ENCODE measurements around the gene GSK3A.

The GSK3A gene

DNA sequence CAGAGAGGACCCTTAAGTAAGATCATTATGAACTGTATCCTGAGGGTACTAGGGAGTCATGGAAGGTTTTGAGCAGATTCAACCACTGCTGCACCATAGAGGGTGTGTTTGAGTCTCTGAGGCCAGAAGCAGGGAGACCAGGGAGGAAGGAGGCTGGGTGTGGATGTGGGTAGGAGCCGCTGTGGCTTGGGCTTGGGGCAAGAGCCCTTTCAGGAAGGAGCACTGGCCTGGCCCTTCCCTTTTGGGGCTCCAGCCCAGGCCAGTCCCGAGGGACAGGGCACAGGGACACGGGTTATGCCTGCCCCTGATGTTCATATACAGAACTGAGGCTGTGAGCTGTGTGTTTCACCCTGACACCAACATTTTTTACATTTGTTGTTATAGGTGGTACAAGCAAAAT lies 33.9 kb upstream of the GSK3A start:
- TF ChIP-seq CTCF (IDR thresholded peaks at IDR 0.05; ENCODE audit: low read depth, low read length, missing control alignments) = no peak
- no peak overlapping the region for H3K4me3 ChIP-seq (replicated peaks; ENCODE audit: low read depth, low read length)
- no peak for DNase-seq (ENCODE audit: extremely low read depth, low read depth)

GRCh38 chr19:42275517-42275916 lies 33.1 kb upstream of the GSK3A start:
- no peak for TF ChIP-seq CTCF (IDR thresholded peaks at IDR 0.05; ENCODE audit: low read depth, low read length, missing control alignments)
- H3K4me3 ChIP-seq (replicated peaks; ENCODE audit: low read depth, low read length) = no peak overlapping the region
- DNase-seq (ENCODE audit: extremely low read depth, low read depth) = no peak

- no peak overlapping the region for H3K4me3 ChIP-seq (replicated peaks; ENCODE audit: low read depth, low read length)
- no peak for TF ChIP-seq CTCF (IDR thresholded peaks at IDR 0.05; ENCODE audit: low read depth, low read length, missing control alignments)
- no peak for DNase-seq (ENCODE audit: extremely low read depth, low read depth)
Observed at GRCh38 chr19:42275103-42275502, 32.7 kb upstream of the GSK3A start.

DNA sequence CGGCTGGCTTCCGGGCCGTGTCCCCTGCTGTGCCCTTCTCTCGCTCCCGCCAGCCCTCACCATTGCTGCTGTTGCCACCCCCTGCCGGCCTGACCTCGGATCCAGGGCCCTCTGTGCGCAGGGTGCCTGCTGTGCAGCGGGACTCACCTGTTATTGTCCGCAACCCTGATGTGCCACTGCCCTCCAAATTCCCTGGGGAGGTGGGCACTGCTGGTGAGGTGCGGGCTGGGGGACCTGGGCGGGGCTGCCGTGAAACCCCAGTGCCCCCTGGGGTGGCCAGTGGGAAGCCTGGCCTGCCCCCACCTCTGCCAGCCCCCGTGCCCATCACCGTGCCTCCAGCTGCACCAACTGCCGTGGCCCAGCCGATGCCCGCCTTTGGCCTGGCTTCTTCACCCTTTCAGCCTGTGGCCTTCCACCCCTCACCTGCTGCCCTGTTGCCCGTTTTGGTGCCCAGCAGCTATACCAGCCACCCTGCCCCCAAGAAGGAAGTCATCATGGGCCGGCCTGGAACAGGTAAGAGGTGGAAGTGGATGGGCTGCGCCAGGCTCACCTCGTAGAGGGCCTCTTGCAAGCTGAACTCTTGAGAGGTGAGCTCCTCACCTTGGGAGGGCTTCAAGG lies 31.8 kb upstream of the GSK3A start:
- no peak for TF ChIP-seq CTCF (IDR thresholded peaks at IDR 0.05; ENCODE audit: low read depth, low read length, missing control alignments)
- DNase-seq (ENCODE audit: extremely low read depth, low read depth) = no peak
- H3K4me3 ChIP-seq (replicated peaks; ENCODE audit: low read depth, low read length) = no peak overlapping the region

- no peak for TF ChIP-seq CTCF (IDR thresholded peaks at IDR 0.05; ENCODE audit: low read depth, low read length, missing control alignments)
- H3K4me3 ChIP-seq (replicated peaks; ENCODE audit: low read depth, low read length) = no peak overlapping the region
- DNase-seq (ENCODE audit: extremely low read depth, low read depth) = no peak
Observed at GRCh38 chr19:42273407-42274064, 31.1 kb upstream of the GSK3A start.

DNA sequence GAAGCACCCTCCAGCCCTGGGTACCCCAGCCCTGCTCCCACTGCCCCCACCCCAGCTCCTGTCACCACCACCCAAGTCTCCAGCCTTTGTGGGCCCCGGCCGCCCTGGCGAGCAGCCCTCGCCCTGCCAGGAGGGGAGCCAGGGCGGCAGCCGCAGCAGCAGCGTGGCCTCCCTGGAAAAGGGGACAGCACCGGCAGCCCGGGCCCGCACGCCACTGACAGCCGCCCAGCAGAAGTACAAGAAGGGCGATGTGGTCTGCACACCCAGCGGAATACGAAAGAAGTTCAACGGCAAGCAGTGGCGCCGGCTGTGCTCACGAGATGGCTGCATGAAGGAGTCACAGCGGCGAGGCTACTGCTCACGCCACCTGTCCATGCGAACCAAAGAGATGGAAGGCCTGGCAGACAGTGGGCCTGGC lies 30.6 kb upstream of the GSK3A start:
- TF ChIP-seq CTCF (IDR thresholded peaks at IDR 0.05; ENCODE audit: low read depth, low read length, missing control alignments) = no peak
- DNase-seq (ENCODE audit: extremely low read depth, low read depth) = no peak
- H3K4me3 ChIP-seq (replicated peaks; ENCODE audit: low read depth, low read length) = no peak overlapping the region

DNA sequence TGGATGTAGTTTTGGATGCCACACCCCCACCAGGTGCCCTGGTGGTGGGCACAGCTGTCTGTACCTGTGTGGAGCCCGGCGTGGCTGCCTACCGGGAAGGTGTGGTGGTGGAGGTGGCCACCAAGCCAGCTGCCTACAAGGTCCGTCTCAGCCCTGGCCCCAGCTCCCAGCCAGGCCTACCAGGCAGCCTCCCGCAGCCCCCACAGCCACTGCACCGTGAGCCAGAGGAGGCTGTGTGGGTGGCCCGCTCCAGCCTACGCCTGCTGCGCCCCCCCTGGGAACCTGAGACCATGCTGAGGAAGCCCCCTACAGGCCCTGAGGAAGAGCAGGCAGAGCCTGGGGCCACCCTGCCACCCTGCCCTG lies 30.1 kb upstream of the GSK3A start:
- no peak for DNase-seq (ENCODE audit: extremely low read depth, low read depth)
- H3K4me3 ChIP-seq (replicated peaks; ENCODE audit: low read depth, low read length) = no peak overlapping the region
- no peak for TF ChIP-seq CTCF (IDR thresholded peaks at IDR 0.05; ENCODE audit: low read depth, low read length, missing control alignments)
